HG03521 (cell line): ENCODE data around the gene CA9.

Source experiments
- ATAC-seq: cut with Tn5 transposase; IDR thresholded peaks from one replicate; pipeline ENCODE4 v1.9.1; 2021; ENCODE audit warnings: mild to moderate bottlenecking, moderate library complexity; ENCODE audit not compliant: unreplicated experiment

The CA9 gene

DNA sequence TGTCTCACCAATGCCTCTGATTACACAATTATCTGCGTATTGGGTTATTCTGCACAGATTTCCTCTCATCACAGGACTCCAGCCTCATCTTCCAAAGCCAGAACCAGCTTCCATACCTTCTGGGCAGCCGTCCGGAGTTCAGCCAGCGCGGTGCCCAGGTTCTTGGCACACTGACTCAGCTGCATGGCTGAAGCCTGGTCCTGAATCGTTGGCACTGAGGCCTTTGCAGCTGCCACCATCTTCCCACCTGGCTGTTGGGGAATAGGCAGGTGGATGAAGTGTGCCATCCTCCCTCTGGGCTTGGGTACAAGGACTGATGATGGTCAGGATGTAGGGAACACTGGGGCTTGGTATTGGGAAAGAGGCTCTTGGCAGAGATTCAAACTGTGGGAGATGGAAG, 40.4 kb downstream of the CA9 start:
- ATAC-seq, result no peak

DNA sequence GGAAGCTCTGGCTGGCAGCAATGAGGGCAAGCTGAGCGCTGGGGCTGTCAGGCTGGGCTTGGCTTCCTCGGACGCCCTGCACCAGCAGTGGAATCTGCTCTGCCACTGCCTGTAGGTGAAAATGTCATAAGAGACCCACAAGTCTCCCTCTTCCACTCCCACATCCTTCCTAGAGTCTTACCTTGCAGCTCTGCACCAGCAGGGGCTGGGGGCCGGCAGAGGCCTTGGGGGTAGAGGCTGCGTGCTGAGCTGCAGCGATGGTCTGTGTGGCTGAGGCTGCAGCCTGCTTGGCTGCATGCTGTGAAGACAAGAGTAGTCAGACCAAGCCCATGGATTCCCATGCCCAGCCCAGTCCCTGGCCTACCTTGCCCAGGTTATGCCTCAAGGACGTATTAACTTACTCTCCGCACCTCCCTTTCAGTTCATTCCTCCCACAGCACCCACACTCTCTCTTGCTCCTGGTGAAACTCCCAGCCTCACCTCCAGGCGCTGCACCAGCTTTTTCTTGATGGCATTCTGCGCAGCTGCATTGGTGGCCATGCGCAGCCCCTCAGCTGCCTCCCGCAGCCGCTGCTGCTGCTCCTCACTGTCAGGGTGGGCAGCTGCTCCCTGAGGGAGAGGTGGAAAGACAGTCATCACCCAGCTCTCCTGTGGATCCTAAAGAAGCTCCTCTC, 41.0 kb downstream of the CA9 start:
- no peak for ATAC-seq

DNA sequence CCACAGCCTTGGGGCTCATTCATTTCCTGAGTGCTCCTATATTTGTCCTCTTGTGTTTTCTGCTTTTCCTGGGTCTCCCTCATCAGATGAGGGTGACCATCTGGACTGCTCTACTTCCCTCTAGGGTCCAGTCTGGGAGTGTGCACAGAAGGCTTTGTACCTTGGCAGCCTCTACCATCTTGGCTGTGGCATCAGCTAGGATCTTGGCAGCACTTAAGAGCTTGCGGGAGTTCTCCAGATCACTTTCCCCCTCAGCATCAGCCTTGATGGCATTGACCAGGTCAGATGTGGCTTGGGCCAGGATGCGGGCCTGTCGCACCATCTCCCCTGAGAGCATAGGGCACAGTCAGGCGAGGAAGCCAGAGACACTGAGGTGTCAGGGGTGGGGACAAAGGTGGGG, 42.5 kb downstream of the CA9 start:
- no peak for ATAC-seq

- no peak for ATAC-seq
Measured at GRCh38 chr9:35717132-35717870, 43.6 kb downstream of the CA9 start.

GRCh38 chr9:35718721-35719511, 45.2 kb downstream of the CA9 start:
- no peak for ATAC-seq

DNA sequence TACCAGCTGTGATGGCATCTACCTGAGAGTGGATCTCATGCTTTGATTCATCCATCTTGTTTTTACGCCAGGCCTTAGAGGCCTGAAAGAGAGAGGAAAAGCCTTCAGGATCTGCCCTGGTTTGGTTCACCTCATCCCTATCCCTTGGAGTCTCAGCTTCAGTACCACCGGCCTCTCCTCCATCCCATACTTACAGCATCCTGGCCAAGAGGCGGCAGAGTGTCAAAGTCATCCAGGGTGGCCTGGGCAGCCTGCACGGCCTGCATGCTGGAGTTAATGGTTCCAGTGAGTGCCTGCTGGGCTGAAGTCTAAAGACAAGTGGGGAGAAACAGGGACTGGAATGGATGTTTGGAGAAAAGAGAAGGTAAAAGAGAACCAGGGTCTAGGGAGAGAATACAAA, 45.8 kb downstream of the CA9 start:
- no peak for ATAC-seq

- no peak for ATAC-seq
Measured at GRCh38 chr9:35723426-35723825, 49.7 kb downstream of the CA9 start.

DNA sequence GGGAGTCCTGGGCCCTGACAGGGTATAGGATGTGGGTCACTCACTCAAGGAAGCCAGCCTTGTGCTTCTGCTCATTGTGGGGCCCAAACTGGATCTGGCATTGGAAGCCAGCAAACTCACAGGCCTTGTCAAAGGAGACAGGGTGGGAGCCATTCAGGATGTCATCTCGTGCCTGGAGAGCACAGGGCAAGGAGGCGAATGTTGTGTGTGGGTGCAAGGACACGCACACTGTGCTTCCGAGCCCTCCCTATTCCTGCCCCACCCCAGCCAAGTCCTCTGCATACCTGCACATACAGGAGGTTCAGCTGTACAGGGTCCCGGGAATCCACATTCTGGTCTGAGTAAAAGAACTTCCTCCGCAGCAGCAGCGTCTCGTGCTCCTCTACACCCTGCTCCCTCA, 50.2 kb downstream of the CA9 start:
- no peak for ATAC-seq

DNA sequence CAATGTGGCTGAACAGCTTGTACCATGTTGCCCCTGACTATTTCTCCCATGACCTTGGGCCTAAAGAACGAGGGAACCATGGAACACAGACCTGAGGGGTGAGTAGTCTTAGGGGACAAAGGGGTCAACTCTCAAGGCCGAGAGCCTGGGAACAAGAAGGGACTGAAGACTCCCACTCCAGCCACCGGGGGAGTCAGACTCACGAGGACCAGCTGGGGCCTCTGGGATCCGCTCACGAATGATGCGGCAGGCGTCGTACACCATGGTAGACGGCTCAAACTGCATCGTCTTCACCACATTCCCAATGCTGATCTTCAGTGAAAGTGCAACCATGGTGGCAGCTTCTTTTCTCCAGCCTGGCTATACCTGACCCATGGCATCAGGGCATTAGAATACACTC, 51.6 kb downstream of the CA9 start:
- no peak for ATAC-seq

DNA sequence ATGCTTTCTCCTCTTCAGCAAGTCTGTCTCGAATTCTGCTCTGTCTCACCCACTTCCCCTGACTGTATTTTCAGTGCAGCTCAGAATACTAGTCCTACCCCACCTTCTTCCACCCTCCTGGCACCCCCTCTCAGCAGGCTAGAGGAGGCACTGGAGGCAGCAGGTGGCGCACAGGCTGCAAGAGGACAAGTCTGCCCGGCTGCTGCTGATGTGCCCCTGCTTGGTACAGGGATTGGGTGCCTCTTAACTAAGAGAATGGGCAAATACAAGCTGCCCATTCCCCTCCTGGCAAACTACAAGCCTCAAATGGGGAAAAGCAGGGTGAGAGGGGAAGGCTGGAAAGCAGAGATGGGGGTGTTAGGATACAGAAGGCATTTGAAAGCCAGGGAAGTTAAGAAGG, 53.2 kb downstream of the CA9 start:
- ATAC-seq, result no peak

- ATAC-seq, result no peak
Measured at GRCh38 chr9:35727676-35728040, 53.9 kb downstream of the CA9 start.

DNA sequence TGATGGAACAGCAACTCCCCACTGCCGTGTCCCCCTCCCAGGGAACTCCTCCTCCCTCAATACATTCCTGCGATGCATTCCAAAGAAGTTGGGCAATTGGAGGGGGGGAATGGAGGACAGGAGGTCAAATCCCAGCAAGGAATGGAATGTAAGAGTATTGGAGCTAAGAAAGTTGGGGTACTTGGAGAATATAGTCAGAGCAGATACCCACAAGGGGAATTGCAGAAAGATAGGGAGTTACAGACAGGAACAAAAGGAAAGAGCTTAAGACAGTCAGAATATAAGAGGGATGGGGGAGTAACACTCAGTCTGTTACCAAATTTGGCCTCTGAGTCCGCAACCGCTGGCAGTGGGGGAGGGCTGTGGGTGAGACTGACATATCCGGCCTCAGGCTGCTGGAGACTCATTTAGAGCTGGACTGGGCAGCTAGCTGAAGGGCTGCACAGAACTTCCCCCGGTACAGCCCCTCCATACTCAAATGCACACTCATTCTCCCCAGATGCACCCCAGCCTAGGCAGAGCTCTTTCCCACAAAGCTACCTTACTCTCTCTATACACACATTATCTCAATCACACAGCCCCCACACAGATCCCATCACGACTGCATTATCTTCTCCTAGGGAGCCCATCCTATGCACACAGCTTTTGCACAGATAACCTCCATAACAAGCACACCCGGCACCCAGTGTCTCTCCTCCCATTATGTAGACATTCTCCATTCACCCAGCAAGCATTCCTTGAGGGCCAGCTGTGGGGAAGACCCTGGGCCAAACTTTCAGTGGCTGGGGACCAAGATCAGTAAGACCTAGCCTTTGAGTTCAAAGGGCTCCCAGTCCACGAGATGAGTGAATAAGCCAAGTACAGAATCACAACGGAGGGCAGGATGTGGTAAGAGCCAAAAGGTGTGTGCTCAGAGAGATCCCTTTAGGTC, 54.6 kb downstream of the CA9 start:
- no peak for ATAC-seq

GRCh38 chr9:35729101-35729500, 55.4 kb downstream of the CA9 start:
- no peak for ATAC-seq

DNA sequence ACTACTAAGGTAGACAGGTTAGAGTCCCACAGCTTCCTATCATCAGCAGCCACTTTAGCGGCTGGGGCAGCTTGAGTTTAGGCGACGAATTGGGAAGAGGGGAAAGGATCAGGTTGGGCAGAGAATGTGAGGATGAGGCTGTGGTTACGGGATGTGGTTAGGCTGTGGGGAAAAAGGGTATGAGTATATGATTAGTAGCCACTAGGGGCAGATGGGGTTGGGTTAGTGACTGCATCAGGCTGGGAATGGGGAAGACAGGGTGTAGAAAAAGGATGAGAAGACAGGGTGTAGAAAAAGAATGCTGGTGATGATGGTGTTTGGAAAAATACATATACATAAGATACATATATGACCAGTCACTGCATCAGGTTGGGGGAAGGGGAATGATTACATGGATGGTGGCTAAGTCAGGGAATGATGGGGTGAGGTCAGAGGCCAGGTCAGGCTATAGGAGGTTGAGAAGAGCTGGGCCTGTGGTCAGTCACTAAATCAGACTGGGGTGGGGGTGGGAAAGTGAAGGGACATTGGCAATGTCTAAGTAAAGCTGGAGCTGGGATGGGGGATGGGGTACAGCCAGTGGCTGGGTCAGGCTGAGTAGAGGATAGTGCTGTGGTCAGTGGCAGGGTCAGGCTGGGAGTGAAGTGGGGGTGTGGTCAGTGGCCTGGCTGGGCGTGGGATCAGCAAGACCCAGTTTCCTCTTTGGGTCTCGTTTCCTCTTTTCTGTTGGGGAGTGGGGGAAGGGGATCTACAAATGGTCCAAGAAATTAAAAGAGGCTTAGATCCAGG, 56.2 kb downstream of the CA9 start:
- ATAC-seq, result no peak

DNA sequence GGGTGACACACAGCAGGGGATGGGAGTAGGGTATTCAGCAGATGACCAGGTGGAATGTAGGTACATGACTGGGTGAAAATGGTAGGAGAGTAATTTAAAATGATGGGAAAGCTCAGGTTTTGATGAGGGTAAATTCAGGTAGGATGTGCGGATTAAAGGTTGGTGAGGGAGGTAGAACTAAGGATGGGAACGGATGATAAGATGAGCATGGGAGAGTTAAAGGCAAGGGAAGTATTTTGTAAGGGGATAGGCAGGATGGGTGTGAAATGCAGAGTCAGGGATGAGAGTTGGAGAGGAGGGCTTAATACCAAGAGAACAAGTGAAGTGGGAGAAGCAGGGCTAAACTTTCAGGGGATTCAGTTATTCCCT, 56.7 kb downstream of the CA9 start:
- ATAC-seq, result no peak
